OCI-LY7 (cell line): ENCODE results near the gene TBC1D2B.
"Not testable (repeated sequence)": the region's sequence is repeated elsewhere in the genome, so short reads cannot be mapped to it uniquely, and the experiment has no call there.

Experiments
- EZH2phosphoT487 ChIP-seq: fragments of 200-600 bp; sonication (generic); IDR thresholded peaks from 2 replicates; pipeline ENCODE4 v1.6.1; 2018; ENCODE audit warnings: low read depth, borderline replicate concordance, mild to moderate bottlenecking, mixed run types, antibody characterized with exemption, low read length, moderate library complexity, mixed read lengths
- TF ChIP-seq, protein P1 (sequence below): fragments of 200-600 bp; sonication (generic); conservative IDR thresholded peaks from 2 replicates; pipeline ENCODE4 v1.5.1; 2014; ENCODE audit warnings: mild to moderate bottlenecking, antibody characterized with exemption, low read length, moderate library complexity, mixed read lengths

DNA sequence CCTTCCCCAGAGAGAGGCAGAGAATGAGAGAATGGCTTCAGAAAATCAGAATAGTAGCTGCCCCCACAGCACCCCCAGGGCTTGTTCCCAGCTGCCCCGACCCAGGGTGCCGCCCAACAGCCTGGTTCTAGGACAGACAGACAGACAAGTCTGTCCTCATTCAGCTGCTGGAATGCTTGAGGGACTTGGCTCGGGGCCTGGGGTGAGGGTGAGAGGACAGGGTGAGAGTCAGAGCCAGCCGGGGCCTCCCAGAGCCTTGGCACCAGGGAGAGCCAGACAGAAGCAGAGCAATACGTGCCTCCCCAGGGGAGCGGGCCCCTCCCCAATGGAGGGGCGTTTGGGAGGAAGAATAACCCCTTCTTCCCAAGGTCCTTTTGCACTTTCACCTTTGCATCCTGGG, 105.6 kb downstream of the TBC1D2B start:
- TF ChIP-seq, protein P1, sequence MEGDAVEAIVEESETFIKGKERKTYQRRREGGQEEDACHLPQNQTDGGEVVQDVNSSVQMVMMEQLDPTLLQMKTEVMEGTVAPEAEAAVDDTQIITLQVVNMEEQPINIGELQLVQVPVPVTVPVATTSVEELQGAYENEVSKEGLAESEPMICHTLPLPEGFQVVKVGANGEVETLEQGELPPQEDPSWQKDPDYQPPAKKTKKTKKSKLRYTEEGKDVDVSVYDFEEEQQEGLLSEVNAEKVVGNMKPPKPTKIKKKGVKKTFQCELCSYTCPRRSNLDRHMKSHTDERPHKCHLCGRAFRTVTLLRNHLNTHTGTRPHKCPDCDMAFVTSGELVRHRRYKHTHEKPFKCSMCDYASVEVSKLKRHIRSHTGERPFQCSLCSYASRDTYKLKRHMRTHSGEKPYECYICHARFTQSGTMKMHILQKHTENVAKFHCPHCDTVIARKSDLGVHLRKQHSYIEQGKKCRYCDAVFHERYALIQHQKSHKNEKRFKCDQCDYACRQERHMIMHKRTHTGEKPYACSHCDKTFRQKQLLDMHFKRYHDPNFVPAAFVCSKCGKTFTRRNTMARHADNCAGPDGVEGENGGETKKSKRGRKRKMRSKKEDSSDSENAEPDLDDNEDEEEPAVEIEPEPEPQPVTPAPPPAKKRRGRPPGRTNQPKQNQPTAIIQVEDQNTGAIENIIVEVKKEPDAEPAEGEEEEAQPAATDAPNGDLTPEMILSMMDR: not testable (repeated sequence)
- not testable (repeated sequence) for TF ChIP-seq EZH2phosphoT487
